GM19351 (cell line): Measurements from ENCODE around the gene SORCS2.
A peak's percentile ranks its signal among the peaks of the same experiment; 100 is the strongest.

ENCODE experiments used
- ATAC-seq: cut with Tn5 transposase; IDR thresholded peaks from one replicate; pipeline ENCODE4 v1.9.1; 2021; ENCODE audit warnings: mild to moderate bottlenecking, moderate library complexity; ENCODE audit not compliant: unreplicated experiment

SORCS2 gene

GRCh38 chr4:7745301-7745885, 553.1 kb downstream of the SORCS2 start:
- ATAC-seq: no peak

DNA sequence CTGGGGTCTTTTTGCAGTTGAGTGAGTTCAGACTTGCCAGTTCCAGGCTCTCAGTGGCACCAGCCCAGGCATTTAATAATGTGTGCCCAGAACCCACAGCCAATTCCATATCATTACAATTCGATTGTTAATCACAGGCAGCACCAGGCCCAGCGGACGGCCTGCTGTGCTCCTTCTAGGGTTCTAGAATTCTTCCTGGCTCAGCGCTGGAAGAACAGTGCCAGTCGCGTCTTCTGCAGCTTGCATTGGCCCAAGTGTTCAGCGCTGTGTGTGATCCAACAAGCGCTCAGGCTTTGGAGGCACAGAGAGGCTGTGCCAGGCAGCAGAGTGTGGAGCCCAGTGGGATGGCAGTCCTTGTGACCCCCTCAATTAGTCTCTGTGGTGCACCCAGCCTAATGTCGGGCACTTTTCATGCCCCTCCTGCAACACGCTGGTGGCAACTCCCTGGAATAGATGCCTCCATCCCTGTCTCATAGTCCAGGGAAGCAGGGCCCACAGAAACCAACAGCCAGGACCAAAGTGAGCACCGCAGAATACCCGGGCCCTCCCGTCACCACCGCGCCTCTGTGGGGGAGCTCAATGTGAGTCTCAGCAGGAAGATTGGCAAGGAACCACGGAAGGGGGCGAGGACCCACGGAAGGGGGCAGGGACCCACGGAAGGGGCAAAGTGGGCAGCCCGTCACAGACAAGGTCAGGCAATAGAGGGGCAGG, 554.2 kb downstream of the SORCS2 start:
- ATAC-seq: no peak

DNA sequence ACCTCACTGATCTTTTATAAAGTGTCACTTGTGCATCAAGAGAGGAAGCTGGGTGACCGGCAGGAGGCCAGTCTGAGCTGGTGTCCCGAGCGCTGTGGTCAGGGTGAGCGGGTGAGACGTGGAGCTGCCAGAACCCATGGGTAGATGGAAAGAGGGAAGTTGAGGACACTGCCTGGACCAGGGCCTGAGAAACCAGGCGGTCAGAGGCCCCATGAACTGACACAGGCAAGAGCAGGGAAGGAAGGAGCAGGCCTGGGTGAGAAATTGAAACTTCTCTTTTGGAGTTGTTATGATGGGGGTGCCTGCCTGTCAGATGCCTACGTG, 554.7 kb downstream of the SORCS2 start:
- ATAC-seq: no peak

GRCh38 chr4:7747566-7747965, 555.2 kb downstream of the SORCS2 start:
- no peak for ATAC-seq

DNA sequence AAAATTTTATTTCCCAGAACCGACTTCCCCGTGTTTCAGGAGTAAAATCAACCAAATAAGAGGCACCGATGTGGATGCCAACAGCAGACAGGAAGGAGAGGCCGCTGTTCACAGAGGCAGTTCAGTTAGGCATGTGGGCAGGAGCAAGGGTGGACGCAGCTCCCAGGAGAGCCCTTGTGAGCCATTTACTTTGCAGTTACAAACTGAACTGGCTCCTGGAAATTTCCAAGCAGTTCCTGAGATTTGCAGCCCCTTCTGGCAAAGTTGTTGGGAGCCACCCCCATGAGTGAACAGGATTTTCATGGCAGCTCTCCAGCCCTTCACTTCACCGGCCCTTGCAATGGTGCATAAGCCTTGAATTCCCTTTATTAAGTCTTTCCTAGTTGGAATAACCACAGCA, 558.2 kb downstream of the SORCS2 start:
- ATAC-seq: no peak

GRCh38 chr4:7750972-7751371, 558.6 kb downstream of the SORCS2 start:
- ATAC-seq: no peak

DNA sequence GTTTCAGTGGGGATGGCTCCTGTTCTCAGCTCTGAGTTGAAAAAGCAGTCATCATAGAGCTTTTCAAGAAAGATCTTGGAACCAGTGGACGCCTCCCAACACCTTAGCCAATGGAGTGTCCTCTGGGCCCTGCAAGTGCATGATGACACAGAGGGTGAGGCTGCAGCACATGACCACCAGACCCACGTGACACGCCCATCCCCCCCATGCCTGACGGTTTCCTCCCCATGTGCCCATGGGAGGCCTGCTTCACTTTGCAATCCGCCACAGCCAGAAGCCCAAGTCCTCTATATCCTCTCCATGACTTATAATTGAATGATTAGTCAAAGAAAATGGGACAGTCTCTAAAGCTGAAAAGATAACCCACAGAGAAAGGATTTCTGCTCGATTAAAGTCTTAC, 560.3 kb downstream of the SORCS2 start:
- ATAC-seq: no peak

- no peak for ATAC-seq
Observed at GRCh38 chr4:7753271-7753670, 560.9 kb downstream of the SORCS2 start.

GRCh38 chr4:7753931-7754465, 561.7 kb downstream of the SORCS2 start:
- no peak for ATAC-seq

DNA sequence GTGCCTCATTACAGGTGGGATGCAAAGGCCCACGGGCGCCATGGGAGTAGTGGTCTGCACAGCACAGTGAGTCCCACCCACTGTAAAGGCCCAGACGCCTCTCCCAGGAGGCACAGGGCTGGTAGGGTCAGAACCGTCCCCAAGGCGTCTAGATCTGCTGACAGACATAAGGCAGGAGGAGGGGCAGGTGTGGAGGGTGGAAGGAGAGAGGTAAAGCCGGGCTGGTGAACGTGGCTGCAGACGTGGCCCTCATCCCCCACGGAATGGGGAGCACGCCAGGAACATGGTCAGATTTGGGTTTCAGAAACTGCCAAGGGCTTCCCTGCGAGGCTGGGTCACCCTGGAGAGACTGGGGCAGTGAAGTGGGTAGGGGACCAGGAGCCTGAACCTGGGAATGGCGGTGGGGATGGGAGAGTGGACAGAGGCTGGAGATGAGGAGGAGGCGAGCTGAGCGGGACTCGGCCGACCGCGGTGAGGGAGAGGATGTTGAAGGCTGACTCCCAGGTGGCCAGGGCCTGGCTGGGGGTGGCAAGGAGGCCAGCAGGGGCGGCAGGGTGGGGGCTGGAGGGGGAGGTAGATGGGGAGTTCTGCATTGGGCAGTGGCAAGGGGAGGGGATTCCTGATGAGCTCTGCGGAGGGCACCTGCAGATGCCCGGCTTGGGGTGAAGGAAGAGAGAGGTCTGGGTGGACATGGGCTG, 562.4 kb downstream of the SORCS2 start:
- no peak for ATAC-seq

GRCh38 chr4:7755561-7755960, 563.2 kb downstream of the SORCS2 start:
- ATAC-seq: no peak

DNA sequence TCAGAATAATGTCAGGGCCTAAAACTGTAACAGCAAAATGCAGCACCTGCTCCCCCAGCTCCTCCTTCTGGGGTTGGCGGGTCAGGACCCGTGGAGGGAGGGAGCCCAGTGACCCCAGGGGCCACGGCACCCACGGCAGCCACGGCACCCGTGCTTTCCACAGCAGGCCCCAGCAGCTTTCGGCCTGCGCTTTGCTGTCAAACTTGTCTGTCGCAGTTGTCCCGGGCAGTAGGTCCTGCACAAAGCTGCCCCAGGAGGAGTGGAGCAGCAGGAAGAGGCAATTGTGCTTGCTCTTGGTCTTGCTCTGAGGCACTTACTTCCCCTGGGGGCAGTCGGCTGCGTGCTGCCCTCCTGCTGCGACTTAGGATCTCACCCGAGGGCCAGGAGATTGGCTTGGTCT, 563.7 kb downstream of the SORCS2 start:
- no peak for ATAC-seq

GRCh38 chr4:7756561-7757355, 564.4 kb downstream of the SORCS2 start:
- no peak for ATAC-seq

DNA sequence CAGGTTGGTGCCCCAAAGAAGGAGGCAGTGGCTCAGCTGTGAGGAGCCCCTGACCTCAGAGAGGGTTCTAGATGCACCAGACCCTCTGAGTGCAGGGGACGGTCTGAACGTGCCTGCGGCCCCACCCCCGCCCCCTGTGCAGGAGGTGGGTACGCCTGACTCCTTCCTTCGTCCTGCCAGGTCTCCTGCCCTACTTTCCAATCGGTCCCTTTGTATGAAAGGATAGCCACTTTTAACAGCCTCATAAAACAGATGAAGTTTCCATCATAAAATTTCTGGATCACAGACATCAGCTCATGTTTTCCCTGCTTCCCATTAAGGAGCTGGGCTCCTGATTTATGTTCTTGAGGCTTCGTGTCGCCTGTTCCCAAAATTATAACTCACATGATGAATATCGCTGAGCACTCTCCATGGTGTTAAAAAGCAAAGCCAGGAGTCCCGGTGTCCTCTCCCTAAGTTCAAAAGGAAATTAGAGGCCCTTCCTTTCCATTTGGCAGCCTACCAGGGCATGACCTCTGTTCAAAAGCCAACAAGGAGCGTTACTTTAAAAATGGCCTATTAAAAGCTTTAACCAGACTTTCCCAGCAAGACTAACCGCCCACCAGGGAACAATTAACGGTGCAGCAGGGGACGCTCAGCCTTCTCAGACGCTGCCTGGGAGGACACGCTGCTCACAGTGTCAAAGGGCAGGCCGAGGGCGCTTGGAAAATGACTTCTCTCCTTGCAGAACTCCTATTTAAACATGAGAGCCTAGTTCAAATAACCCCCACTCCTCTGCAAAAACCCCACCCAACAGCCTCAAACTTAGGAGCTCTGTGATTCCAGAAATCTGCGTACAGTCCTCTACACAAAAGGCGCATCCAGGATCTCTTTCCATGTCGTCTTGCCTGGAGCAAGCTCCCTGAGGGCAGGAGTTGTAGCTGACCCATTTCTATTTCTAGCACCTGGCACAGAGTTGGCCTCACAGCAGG, 565.4 kb downstream of the SORCS2 start:
- ATAC-seq: no peak

GRCh38 chr4:7758476-7758875, 566.1 kb downstream of the SORCS2 start:
- ATAC-seq: no peak

DNA sequence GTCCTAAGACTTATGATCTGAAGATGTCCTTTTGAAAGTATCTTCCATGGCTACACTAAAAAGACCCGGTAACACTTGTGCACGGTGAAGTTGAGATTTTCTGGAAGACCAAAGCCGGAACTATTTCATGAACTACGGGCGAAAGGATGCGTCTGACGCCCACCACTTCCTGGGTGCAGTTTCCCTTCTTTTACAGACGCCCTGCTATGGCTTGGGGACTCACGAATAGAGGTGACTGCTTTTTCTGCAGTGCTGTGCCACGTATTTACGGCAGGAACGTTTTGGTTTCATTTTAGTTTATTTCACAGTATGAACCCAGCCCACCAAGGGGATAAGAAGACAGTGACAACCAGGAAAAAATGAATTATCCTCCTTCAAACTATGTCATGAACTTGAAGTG, 566.9 kb downstream of the SORCS2 start:
- peak; percentile 55 for ATAC-seq

- ATAC-seq: no peak
Observed at GRCh38 chr4:7759635-7760034, 567.3 kb downstream of the SORCS2 start.

DNA sequence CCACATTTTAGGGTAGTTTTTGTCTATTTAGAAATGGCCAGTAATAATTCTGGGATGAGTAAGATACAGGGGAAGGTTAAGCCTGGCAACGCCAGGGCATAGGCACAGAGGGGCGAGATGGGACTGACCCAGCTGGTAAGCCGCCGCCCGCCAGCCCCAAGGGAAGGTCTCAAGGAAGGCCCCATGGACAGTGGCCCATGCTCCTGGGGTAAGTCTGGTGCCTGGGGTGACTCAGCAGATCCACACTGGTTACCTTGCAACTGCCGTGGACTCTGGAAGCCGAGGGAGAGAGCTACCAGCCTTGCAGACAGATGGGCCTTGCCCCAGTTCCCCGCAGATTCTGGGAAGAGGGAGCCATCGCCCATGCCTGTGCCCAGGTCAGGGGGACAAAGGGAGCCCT, 567.9 kb downstream of the SORCS2 start:
- ATAC-seq: no peak

GRCh38 chr4:7760706-7761105, 568.4 kb downstream of the SORCS2 start:
- ATAC-seq: no peak

DNA sequence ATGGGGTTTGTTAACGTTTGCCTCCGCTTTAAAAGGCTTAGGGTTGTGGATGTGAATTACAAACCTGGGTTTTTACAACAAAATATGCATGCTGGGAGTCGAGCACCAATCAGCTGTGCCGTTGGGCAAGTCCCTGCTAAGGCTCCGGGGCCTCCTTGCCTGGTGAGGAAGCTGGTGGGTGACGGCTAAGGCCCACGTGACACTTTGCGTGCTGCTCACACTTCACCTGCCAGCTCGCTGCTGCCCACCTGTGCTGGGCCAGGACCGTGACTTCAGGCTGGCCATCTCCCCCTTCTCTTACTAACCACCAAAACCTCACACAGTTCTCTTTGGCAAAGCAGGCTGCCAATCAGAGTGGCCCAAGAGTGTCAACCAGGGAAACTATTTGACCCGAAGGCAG, 569.0 kb downstream of the SORCS2 start:
- ATAC-seq: no peak
